ENCODE data around the gene PITPNM3. TPM values are rescaled to one million over a fixed set of nuclear protein-coding genes. Genes with fewer than 3 reads are reported as not detected.

The PITPNM3 gene
- total RNA-seq, 1 experiment from 2014 or later: 0.71 TPM

DNA sequence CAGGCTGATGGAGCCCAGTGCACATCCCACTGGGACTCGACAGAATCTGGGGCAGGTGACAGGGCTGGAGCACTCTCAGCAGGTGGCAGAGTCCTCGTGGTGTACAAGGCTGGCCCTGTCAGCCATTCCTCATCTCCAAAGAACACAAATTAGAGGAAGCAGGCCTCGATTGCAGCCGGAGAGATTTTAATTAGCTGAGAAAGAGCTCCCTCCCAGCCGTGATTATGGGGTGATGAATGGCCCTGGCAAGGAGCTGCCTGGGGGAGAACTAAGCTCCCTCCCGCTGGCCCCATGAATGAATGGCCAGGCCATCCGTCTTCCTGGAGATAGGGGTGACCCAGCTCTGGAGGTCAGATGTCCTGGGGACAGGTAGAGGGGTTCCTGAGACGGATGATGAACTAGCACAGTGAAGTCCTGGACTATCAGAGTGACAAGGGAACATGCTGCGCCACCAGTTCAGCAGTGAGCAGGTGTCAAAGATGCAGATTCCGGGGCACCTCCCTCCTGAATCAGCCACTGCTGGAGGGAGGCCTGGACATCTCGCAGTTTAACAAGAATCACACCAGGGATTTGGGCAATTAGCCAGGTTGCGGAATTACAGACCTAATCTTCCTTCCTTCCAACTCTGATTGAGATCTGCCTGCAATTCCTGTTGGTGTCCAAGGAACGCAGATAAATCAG lies 76.6 kb downstream of the PITPNM3 start:
- no peaks in the 10 kb centered on the region for H3K27me3 ChIP-seq (replicated peaks; ENCODE audit: insufficient read depth, low read depth, low read length, poor library complexity)
- no peaks in the 10 kb centered on the region for H3K9me3 ChIP-seq (ENCODE audit: low read depth, low read length, poor library complexity, severe bottlenecking)
- POLR2A ChIA-PET (ENCODE audit: low non-redundant PET): no interaction called here
- no peak overlapping the region for H3K27ac ChIP-seq (ENCODE audit: low read depth, low read length, poor library complexity, severe bottlenecking)
- peaks cover 30% of the 10 kb centered on the region for H3K4me1 ChIP-seq (ENCODE audit: insufficient read depth, low read length, poor library complexity, severe bottlenecking)
- H3K4me3 ChIP-seq (ENCODE audit: low read depth, low read length, poor library complexity, severe bottlenecking): no peak overlapping the region
- intact Hi-C loops (cut with micrococcal nuclease; ENCODE audit: unreplicated experiment): loop anchor here (10.0 kb wide), 1 partner anchor 165 kb away; the partner anchor contains the start of genes KIAA0753 and TXNDC17
- CTCF ChIA-PET: no interaction called here
- no peaks in the 10 kb centered on the region for H3K36me3 ChIP-seq (ENCODE audit: insufficient read depth, low read length, poor library complexity, severe bottlenecking)
- BruUV-seq (replicated peaks): no TSS peak
- peak; percentile 56 for DNase-seq (ENCODE audit: low spot score)
- TF ChIP-seq, protein P1, sequence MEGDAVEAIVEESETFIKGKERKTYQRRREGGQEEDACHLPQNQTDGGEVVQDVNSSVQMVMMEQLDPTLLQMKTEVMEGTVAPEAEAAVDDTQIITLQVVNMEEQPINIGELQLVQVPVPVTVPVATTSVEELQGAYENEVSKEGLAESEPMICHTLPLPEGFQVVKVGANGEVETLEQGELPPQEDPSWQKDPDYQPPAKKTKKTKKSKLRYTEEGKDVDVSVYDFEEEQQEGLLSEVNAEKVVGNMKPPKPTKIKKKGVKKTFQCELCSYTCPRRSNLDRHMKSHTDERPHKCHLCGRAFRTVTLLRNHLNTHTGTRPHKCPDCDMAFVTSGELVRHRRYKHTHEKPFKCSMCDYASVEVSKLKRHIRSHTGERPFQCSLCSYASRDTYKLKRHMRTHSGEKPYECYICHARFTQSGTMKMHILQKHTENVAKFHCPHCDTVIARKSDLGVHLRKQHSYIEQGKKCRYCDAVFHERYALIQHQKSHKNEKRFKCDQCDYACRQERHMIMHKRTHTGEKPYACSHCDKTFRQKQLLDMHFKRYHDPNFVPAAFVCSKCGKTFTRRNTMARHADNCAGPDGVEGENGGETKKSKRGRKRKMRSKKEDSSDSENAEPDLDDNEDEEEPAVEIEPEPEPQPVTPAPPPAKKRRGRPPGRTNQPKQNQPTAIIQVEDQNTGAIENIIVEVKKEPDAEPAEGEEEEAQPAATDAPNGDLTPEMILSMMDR (conservative IDR thresholded peaks at IDR 0.05; ENCODE audit: low read depth, low read length): no peak
- TF ChIP-seq EZH2 (IDR thresholded peaks at IDR 0.05; ENCODE audit: borderline replicate concordance, low read depth, low read length, poor library complexity, severe bottlenecking): no peak

DNA sequence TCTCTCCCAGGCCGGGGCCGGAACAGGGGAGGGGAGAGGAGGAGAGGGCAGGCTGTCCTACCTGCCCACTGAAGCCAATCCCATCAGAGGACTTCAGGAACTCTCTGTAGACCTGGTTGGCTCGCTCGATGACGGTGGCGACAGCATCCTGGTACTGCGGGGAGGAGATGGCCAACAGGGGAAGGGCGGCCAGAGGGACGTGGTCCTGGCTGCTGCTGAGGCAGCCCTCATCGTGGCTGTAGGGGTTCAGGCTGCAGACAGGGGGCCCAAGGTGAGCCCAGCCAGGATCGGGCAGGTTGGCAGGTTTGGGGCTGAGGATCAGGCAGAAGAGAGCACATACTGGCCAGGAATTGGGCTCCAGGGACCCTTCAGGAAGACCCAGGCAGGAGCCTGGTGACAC lies 77.9 kb downstream of the PITPNM3 start:
- ChIA-PET CTCF (no interaction called here), POLR2A (ENCODE audit: low non-redundant PET) (no interaction called here)
- H3K36me3 ChIP-seq (ENCODE audit: insufficient read depth, low read length, poor library complexity, severe bottlenecking): no peaks in the 10 kb centered on the region
- no peak overlapping the region for H3K27ac ChIP-seq (ENCODE audit: low read depth, low read length, poor library complexity, severe bottlenecking)
- DNase-seq (ENCODE audit: low spot score): no peak
- no peak overlapping the region for H3K4me3 ChIP-seq (ENCODE audit: low read depth, low read length, poor library complexity, severe bottlenecking)
- H3K4me1 ChIP-seq (ENCODE audit: insufficient read depth, low read length, poor library complexity, severe bottlenecking): peaks cover 30% of the 10 kb centered on the region
- no peaks in the 10 kb centered on the region for H3K9me3 ChIP-seq (ENCODE audit: low read depth, low read length, poor library complexity, severe bottlenecking)
- no TSS peak for BruUV-seq (replicated peaks)
- TF ChIP-seq, protein P1 (conservative IDR thresholded peaks at IDR 0.05; ENCODE audit: low read depth, low read length): no peak
- no peak for TF ChIP-seq EZH2 (IDR thresholded peaks at IDR 0.05; ENCODE audit: borderline replicate concordance, low read depth, low read length, poor library complexity, severe bottlenecking)
- H3K27me3 ChIP-seq (replicated peaks; ENCODE audit: insufficient read depth, low read depth, low read length, poor library complexity): no peaks in the 10 kb centered on the region
- intact Hi-C loops (cut with micrococcal nuclease; ENCODE audit: unreplicated experiment): loop anchor here (10.0 kb wide), 1 partner anchor 166 kb away; the partner anchor contains the start of genes KIAA0753 and TXNDC17

DNA sequence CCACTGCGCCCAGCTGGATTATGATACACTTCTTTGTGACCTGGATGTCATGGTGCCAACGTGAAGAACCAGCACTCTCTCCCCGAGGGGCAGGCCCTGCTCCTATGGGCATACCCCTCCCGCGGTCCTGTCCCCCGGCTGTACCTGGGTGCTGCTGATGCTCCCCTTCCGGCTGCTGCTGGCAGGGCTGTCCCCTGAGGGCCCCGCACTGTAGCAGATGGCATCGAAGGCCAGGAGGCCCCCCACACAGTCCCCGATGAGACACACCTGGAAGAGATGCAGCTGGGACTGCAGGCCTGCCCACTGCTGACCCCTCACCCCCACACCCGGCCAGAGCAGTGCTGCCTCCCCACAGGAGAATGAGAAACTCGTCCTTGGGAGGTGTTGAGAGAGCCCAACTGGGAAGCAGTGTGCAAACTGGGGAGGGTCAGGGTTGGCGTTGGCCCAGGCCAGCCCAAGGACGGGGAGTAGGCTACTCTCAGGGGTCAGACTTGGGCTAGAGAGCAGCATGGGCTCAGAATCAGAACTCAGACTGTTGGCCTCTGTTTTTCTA lies 78.4 kb downstream of the PITPNM3 start:
- Histone ChIP-seq H3K9me3 (ENCODE audit: low read depth, low read length, poor library complexity, severe bottlenecking) (no peaks in the 10 kb centered on the region), H3K27ac (ENCODE audit: low read depth, low read length, poor library complexity, severe bottlenecking) (no peak overlapping the region), H3K27me3 (replicated peaks; ENCODE audit: insufficient read depth, low read depth, low read length, poor library complexity) (no peaks in the 10 kb centered on the region), H3K4me1 (ENCODE audit: insufficient read depth, low read length, poor library complexity, severe bottlenecking) (peaks cover 30% of the 10 kb centered on the region), H3K36me3 (ENCODE audit: insufficient read depth, low read length, poor library complexity, severe bottlenecking) (no peaks in the 10 kb centered on the region), H3K4me3 (ENCODE audit: low read depth, low read length, poor library complexity, severe bottlenecking) (no peak overlapping the region)
- DNase-seq (ENCODE audit: low spot score): no peak
- intact Hi-C loops (cut with micrococcal nuclease; ENCODE audit: unreplicated experiment): loop anchor here (10.0 kb wide), 1 partner anchor 167 kb away; the partner anchor contains the start of genes KIAA0753 and TXNDC17
- POLR2A ChIA-PET (ENCODE audit: low non-redundant PET): no interaction called here
- BruUV-seq (replicated peaks): no TSS peak
- CTCF ChIA-PET: no interaction called here
- TF ChIP-seq, protein P1 (conservative IDR thresholded peaks at IDR 0.05; ENCODE audit: low read depth, low read length): no peak
- TF ChIP-seq EZH2 (IDR thresholded peaks at IDR 0.05; ENCODE audit: borderline replicate concordance, low read depth, low read length, poor library complexity, severe bottlenecking): no peak

Measured in A673 (cell line).